Fibroblast of villous mesenchyme (primary cell): ENCODE measurements around the gene GRIN3B. TPM values are rescaled to one million over a fixed set of nuclear protein-coding genes. Genes with fewer than 3 reads are reported as not detected.

Experiments used
- DNase-seq: peaks from one replicate; pipeline ENCODE4 v3.0.0-alpha.2; 2010; ENCODE audit warnings: low read depth
- H3K4me3 ChIP-seq: 2 replicates; pipeline ENCODE4 v1.5.1; 2011; ENCODE audit warnings: low read depth, mild to moderate bottlenecking, low read length
- CTCF ChIP-seq: IDR thresholded peaks from 2 replicates; pipeline ENCODE4 v1.5.1; 2012; ENCODE audit warnings: low read depth, mild to moderate bottlenecking, low read length; ENCODE audit not compliant: insufficient read depth
- total RNA-seq: library from RNA; depleted of rRNA; stranded (reverse); fragments of >200 nt; gene quantifications from 2 replicates; pipeline ENCODE4 v1.2.3, GENCODE V29; 2012

The GRIN3B gene
- total RNA-seq, 1 donor: under 0.01 TPM

GRCh38 chr19:976476-976875 lies 23.7 kb upstream of the GRIN3B start:
- H3K4me3 ChIP-seq: no peak overlapping the region
- no peak for TF ChIP-seq CTCF
- DNase-seq: no peak

DNA sequence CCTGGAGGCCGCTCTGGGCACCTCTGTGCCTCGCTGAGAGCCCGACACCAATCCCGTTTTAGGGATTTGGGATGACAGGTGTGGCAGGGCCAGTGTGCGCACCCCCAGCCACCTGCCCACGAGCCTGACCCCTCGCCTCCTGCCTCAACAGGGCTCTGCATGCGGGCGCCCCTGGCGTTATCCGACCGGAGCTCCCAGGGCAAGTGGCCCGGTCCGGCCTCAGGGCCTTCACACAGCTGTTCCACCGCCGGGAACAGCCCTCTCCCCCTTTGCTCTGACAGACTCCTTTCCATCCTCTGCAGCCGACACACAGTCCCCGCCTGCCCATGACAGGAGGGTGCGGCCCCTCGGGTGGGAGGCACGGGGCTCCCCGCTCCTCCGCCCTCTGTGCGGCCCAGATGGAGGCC lies 23.2 kb upstream of the GRIN3B start:
- H3K4me3 ChIP-seq: no peak overlapping the region
- no peak for DNase-seq
- no peak for TF ChIP-seq CTCF

DNA sequence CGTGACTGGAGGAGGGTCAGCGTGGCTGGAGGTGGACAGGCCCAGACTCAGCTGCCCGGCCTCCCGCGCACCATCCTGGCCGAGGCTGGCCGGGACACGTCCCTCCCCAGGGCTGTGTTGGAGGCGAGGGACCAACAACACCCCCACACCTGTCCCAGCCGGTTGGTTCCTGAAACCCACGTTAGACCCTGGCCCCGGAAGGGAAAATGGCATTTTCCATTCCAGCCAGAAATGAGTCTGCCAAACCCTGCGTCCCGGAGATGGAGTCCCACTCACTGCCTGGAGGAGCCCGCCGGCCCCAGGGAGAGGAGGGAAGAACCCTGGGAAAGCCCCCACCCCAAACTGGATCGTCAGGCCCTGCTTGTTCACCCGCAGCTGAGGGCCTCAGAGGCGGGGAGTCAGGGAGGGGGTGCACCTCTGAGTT lies 20.9 kb upstream of the GRIN3B start:
- no peak for TF ChIP-seq CTCF
- DNase-seq: no peak
- no peak overlapping the region for H3K4me3 ChIP-seq

- H3K4me3 ChIP-seq: no peak overlapping the region
- DNase-seq: peak; percentile 72
- TF ChIP-seq CTCF: no peak
Measured at GRCh38 chr19:980133-980998, 19.9 kb upstream of the GRIN3B start.

DNA sequence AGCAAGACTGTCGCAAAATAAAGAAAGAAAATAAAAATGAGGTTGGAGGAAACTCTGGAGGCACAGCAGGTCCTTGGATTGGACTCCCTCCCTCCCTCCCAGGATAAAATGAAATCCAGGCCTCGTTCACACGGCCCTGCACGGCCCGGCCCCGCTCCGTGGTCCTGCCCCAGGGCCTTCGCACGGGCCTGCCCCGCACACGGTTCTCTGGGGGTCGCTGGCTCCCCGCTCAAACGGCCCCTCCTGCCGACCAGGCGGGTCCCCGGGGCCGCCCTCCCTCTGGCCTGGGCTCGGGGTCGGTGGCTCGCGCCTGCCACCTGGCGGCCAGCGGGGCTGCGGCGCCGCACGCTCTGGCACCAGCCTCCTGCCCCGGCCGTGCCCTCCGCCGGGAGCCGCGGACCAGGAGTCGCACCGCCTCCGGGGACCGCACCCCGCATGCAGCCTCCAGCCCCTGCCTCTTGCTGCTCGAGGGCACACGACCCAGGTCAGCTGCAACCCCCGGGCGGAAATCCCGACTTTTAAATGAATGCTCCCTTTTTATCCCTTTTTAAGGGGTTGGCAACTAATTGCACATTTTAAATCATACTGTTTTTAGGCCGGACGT lies 17.6 kb upstream of the GRIN3B start:
- peak overlapping the region; percentile 36 for H3K4me3 ChIP-seq
- peak; percentile 54 for DNase-seq
- peak; percentile 62 for TF ChIP-seq CTCF

DNA sequence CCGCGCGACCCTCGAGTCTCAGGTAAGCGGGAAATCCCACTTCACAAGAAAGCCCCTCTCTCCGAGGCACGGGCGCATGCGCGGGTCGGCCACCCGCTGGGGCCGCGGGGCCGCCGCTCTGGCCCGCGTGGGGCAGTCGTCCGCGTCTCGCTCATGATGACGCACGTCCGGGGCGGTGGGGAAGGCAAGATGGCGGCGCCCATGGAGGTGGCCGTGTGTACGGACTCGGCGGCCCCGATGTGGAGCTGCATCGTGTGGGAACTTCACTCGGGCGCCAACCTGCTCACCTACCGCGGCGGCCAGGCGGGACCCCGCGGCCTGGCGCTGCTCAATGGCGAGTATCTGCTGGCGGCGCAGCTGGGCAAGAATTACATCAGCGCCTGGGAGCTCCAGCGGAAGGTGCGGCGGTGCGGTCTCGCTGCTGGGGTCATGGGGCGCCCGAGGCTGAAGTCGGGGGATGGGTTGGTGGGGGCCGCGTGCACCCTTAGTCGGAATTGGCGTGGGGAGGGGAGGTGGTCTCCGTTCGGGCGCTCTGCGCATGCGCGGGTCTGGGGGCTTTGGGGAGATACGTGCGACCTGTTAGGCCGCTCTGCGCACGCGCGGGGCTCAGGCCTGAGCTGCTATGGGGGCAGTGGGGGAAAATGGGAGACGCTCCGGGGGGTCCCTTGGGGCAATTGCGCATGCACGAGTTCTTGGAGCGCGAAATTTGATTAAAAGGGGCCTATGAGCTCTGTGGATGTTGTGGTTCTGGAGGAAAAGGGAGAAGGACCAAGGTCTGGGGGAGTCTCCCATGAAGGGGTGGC lies 15.9 kb upstream of the GRIN3B start, which contains the start of gene WDR18:
Gene WDR18, plus strand, starts transcription at position 181 of the 803 bp plus-strand sequence. Its CDS starts 9 bp downstream, at position 190.
- DNase-seq: peak; percentile 88
- peak within 1 kb of the TSS; percentile 99 for H3K4me3 ChIP-seq
- TF ChIP-seq CTCF: no peak
